HG03060 (cell line): Measurements from ENCODE around the gene DERL3.
"Not testable (repeated sequence)": the region's sequence is repeated elsewhere in the genome, so short reads cannot be mapped to it uniquely, and the experiment has no call there.

Source experiments
- ATAC-seq: cut with Tn5 transposase; IDR thresholded peaks from one replicate; pipeline ENCODE4 v1.9.1; 2021; ENCODE audit warnings: low read depth, moderate number of reproducible peaks; ENCODE audit not compliant: unreplicated experiment

Gene DERL3

GRCh38 chr22:23838681-23839468 lies at the start of gene DERL3:
DERL3 (minus strand) TSS chr22:23839006; CDS start chr22:23838987, 19 bp downstream.
- ATAC-seq, result peak; percentile 72

- no peak for ATAC-seq
Measured at GRCh38 chr22:23884140-23884539, 45.3 kb upstream of the DERL3 start.

- ATAC-seq, result no peak
Measured at GRCh38 chr22:23883658-23884057, 44.9 kb upstream of the DERL3 start.

GRCh38 chr22:23882370-23882769 lies 43.6 kb upstream of the DERL3 start:
- no peak for ATAC-seq

GRCh38 chr22:23878219-23878618 lies 39.4 kb upstream of the DERL3 start:
- no peak for ATAC-seq

GRCh38 chr22:23877566-23877965 lies 38.8 kb upstream of the DERL3 start:
- ATAC-seq, result no peak

GRCh38 chr22:23875801-23876200 lies 37.0 kb upstream of the DERL3 start:
- no peak for ATAC-seq

- ATAC-seq, result no peak
Measured at GRCh38 chr22:23874871-23875270, 36.1 kb upstream of the DERL3 start.

- ATAC-seq, result no peak
Measured at GRCh38 chr22:23868580-23868979, 29.8 kb upstream of the DERL3 start.

GRCh38 chr22:23864499-23865154 lies 25.8 kb upstream of the DERL3 start:
- ATAC-seq, result not testable (repeated sequence)

- no peak for ATAC-seq
Measured at GRCh38 chr22:23862103-23862502, 23.3 kb upstream of the DERL3 start.

- not testable (repeated sequence) for ATAC-seq
Measured at GRCh38 chr22:23860187-23860586, 21.4 kb upstream of the DERL3 start.

- no peak for ATAC-seq
Measured at GRCh38 chr22:23859201-23859600, 20.4 kb upstream of the DERL3 start.

- no peak for ATAC-seq
Measured at GRCh38 chr22:23858484-23858815, 19.6 kb upstream of the DERL3 start.

GRCh38 chr22:23857606-23858483 lies 19.0 kb upstream of the DERL3 start, which contains the start of gene SLC2A11:
SLC2A11 (plus strand) TSS chr22:23857875; CDS start chr22:23858000, 125 bp downstream.
- ATAC-seq, result peak; percentile 94

GRCh38 chr22:23856721-23857605 lies 18.2 kb upstream of the DERL3 start:
- ATAC-seq, result peak; percentile 24

GRCh38 chr22:23850136-23850611 lies 11.4 kb upstream of the DERL3 start:
- no peak for ATAC-seq

- no peak for ATAC-seq
Measured at GRCh38 chr22:23849009-23850006, 10.5 kb upstream of the DERL3 start.
